K562 (cell line): ENCODE data around the gene SOSTDC1. TPM values are rescaled to one million over a fixed set of nuclear protein-coding genes. Genes with fewer than 3 reads are reported as not detected.

Experiments
- ATAC-seq: fragments of 200-7000 bp; cut with Tn5 transposase; 3 replicates; pipeline ENCODE4 v1.9.1; 2020; ENCODE audit warnings: moderate library complexity
- BruUV-seq: library from RNA; stranded (reverse); fragments of 400-500 nt; replicated peaks from 2 replicates; lab custom pipeline; 2021; lab: Mats Ljungman, UMichigan
- CTCF ChIA-PET: fragments of 300-600 bp; formaldehyde crosslinking; extraction: SDS; loops from one replicate; lab custom pipeline; 2021; ENCODE audit warnings: low intra/inter-chr PET ratio; lab: Yijun Ruan, JAX
- POLR2A ChIA-PET: fragments of 300-600, 350-650 bp; sonication (Branson Sonifier 250); formaldehyde crosslinking; extraction: SDS; loops from one replicate; lab custom pipeline; 2021; ENCODE audit warnings: antibody characterized with exemption, inconsistent platforms; lab: Yijun Ruan, JAX
- DNase-seq, 4 experiments: peaks; one replicate each; pipeline versions ENCODE4 v3.0.0 to v3.0.0-alpha.2; 2011 to 2018; ENCODE audit warnings: low spot score in 3 of 4, mixed read lengths in 3 of 4; ENCODE audit errors: extremely low read depth in 1 of 4
- FAIRE-seq: peaks from 2 replicates; lab custom pipeline; 2011; peaks lifted over from hg19 to GRCh38; lab: Jason Lieb, UNC
- H2AFZ ChIP-seq: 2 replicates; pipeline ENCODE4 v1.6.0; 2011; ENCODE audit warnings: low read depth, low read length, control low read depth, inconsistent platforms
- H3K27ac ChIP-seq: fragments of 200-600 bp; 3 replicates; pipeline ENCODE4 v1.8.0; 2011; ENCODE audit warnings: low read depth, mild to moderate bottlenecking, control low read depth, inconsistent platforms, low read length, moderate library complexity, mixed read lengths; ENCODE audit errors: extremely low read depth
- H3K27me3 ChIP-seq, 2 experiments: fragments of 300-600 bp in 1 of 2; 2 replicates in 1 of 2; 3 replicates in 1 of 2; pipeline versions ENCODE4 v1.6.0 to v1.8.0; 2011; ENCODE audit warnings: inconsistent platforms in 2 of 2, low read length in 2 of 2, mild to moderate bottlenecking in 1 of 2, mixed read lengths in 1 of 2, moderate library complexity in 1 of 2; ENCODE audit not compliant: control insufficient read depth in 2 of 2, insufficient read depth in 2 of 2
- H3K36me3 ChIP-seq: fragments of 300-600 bp; 3 replicates; pipeline ENCODE4 v1.8.0; 2011; ENCODE audit warnings: mild to moderate bottlenecking, low read length, inconsistent platforms; ENCODE audit not compliant: control insufficient read depth, insufficient read depth
- H3K4me1 ChIP-seq, 2 experiments: fragments of 200-600 bp in 1 of 2; replicated peaks in 1 of 2; 2 replicates in 1 of 2; 3 replicates in 1 of 2; pipeline versions ENCODE4 v1.5.1 to v1.8.0; 2011; ENCODE audit warnings: inconsistent platforms in 2 of 2, low read length in 2 of 2, mild to moderate bottlenecking in 1 of 2, mixed read lengths in 1 of 2, moderate library complexity in 1 of 2; ENCODE audit not compliant: control insufficient read depth in 2 of 2, insufficient read depth in 2 of 2
- H3K4me2 ChIP-seq: 2 replicates; pipeline ENCODE4 v1.6.1; 2011; ENCODE audit warnings: low read length, control low read depth, inconsistent platforms, mixed read lengths; ENCODE audit not compliant: insufficient read depth
- H3K4me3 ChIP-seq: fragments of 200-600 bp; sonication (generic), shearing (Covaris generic); 2 replicates; pipeline ENCODE4 v1.5.1; 2016; ENCODE audit warnings: control low read depth, inconsistent platforms
- H3K79me2 ChIP-seq: fragments of 200-600 bp; 3 replicates; pipeline ENCODE4 v1.8.0; 2011; ENCODE audit warnings: low read length, inconsistent platforms; ENCODE audit not compliant: control insufficient read depth, insufficient read depth
- H3K9ac ChIP-seq, 2 experiments: 2 replicates each; pipeline versions ENCODE4 v1.6.0 to v1.6.1; 2011; ENCODE audit warnings: low read depth in 2 of 2, low read length in 2 of 2, control low read depth in 1 of 2, inconsistent platforms in 1 of 2, mild to moderate bottlenecking in 1 of 2, mixed read lengths in 1 of 2; ENCODE audit not compliant: insufficient read depth in 1 of 2
- H3K9me1 ChIP-seq: one replicate; pipeline ENCODE4 v1.6.0; 2011; ENCODE audit warnings: inconsistent platforms, mild to moderate bottlenecking, low read length, moderate library complexity; ENCODE audit not compliant: control insufficient read depth, insufficient read depth
- H3K9me3 ChIP-seq: replicated peaks from 2 replicates; pipeline ENCODE4 v1.5.1; 2011; ENCODE audit warnings: low read depth, low read length, inconsistent platforms; ENCODE audit not compliant: control insufficient read depth, insufficient read depth
- H4K20me1 ChIP-seq: replicated peaks from 2 replicates; pipeline ENCODE4 v1.6.1; 2011; ENCODE audit warnings: low read length, inconsistent platforms, mixed read lengths; ENCODE audit not compliant: control insufficient read depth, insufficient read depth
- ARID3B ChIP-seq: fragments of 250-450 bp; sonication (Bioruptor Pico); IDR thresholded peaks from 2 replicates; pipeline ENCODE4 v1.4.0; 2020; ENCODE audit warnings: borderline replicate concordance
- CAMTA2 ChIP-seq: fragments of 250-450 bp; sonication (Bioruptor Pico); conservative IDR thresholded peaks from 2 replicates; pipeline ENCODE4 v1.5.1; 2022
- E2F8 ChIP-seq: fragments of 450-650 bp; IDR thresholded peaks from 2 replicates; pipeline ENCODE4 v1.7.1; 2018; ENCODE audit warnings: mild to moderate bottlenecking, low read depth; ENCODE audit not compliant: partially characterized antibody
- KLF10 ChIP-seq: fragments of 250-450 bp; sonication (Bioruptor Pico); IDR thresholded peaks from 2 replicates; pipeline ENCODE4 v1.6.1; 2021; ENCODE audit warnings: matching md5 sums
- MECOM ChIP-seq: fragments of 250-450 bp; sonication (Bioruptor Pico); IDR thresholded peaks from 2 replicates; pipeline ENCODE4 v1.8.0; 2022; ENCODE audit warnings: inconsistent platforms
- NFRKB ChIP-seq: fragments of 450-650 bp; IDR thresholded peaks from 2 replicates; pipeline ENCODE4 v1.6.1; 2016; ENCODE audit warnings: low read depth
- SUPT5H ChIP-seq: fragments of 450-650 bp; IDR thresholded peaks from 2 replicates; pipeline ENCODE4 v1.6.1; 2016
- ZBTB17 ChIP-seq: fragments of 450-650 bp; formaldehyde crosslinking; IDR thresholded peaks from 2 replicates; pipeline ENCODE4 v1.4.0; 2020; ENCODE audit warnings: mild to moderate bottlenecking
- ZNF398 ChIP-seq: fragments of 250-450 bp; sonication (Bioruptor Pico); IDR thresholded peaks from 2 replicates; pipeline ENCODE4 v1.8.0; 2021; ENCODE audit warnings: moderate library complexity, mild to moderate bottlenecking, inconsistent platforms
- ZNF57 ChIP-seq: fragments of 450-650 bp; formaldehyde crosslinking; IDR thresholded peaks from 2 replicates; pipeline ENCODE4 v1.4.0; 2020; ENCODE audit warnings: mild to moderate bottlenecking, moderate library complexity
- ZNF584 ChIP-seq: fragments of 200-800 bp; sonication (Bioruptor generic); IDR thresholded peaks from 2 replicates; pipeline ENCODE4 v1.6.1; 2016; ENCODE audit warnings: low read depth, mild to moderate bottlenecking, missing genetic modification characterization, missing compliant biosample characterization
- WGBS: fragments of 100-300 bp; shearing (Covaris generic); methylation state at CpG from one replicate; pipeline ENCODE4 v1.1.6; 2016; ENCODE audit warnings: low coverage, mixed read lengths; ENCODE audit not compliant: insufficient coverage; ENCODE audit errors: missing lambda C conversion rate; 5-methylcytosine and 5-hydroxymethylcytosine counted together
- in situ Hi-C: fragments of 300-500 bp; cut with MboI; formaldehyde crosslinking; loops from 4 replicates; pipeline ENCODE4 v1.15.0; 2018; ENCODE audit warnings: inconsistent platforms, mixed read lengths
- intact Hi-C: fragments of 100-400 bp; cut with micrococcal nuclease; formaldehyde crosslinking; loops from 2 replicates; pipeline ENCODE4 v1.14.2; 2022
- polyA plus RNA-seq, 8 experiments: library from polyadenylated mRNA; depleted of rRNA in 4 of 8; stranded (reverse) in 5 of 8; unstranded in 3 of 8; fragments of >200 nt; fragmentation: Nextera tagmentation in 2 of 8; fragmentation: Illumina TruSeq in 1 of 8; extraction: Ambion mirVana in 2 of 8; extraction: Trizol in 1 of 8; gene quantifications; 2 replicates each; pipeline versions ENCODE4 v1.2.1 to v1.2.3, GENCODE V29; 2011 to 2014; ENCODE audit warnings: inconsistent platforms in 1 of 8, missing spikeins in 1 of 8
- total RNA-seq, 7 experiments: library from RNA; depleted of rRNA in 6 of 7; stranded (reverse); fragments of >200 nt in 6 of 7; fragmentation: Illumina TruSeq in 2 of 7; extraction: Trizol in 2 of 7; gene quantifications; 2 replicates each; pipeline versions ENCODE4 v1.2.1 to v1.2.3, GENCODE V29; 2011 to 2021; ENCODE audit warnings: low replicate concordance in 1 of 7

SOSTDC1 gene
- total and polyA plus RNA-seq, 9 of the 15 experiments (the other 6 are each of a cell fraction or from before 2014, with no cell fraction given): 8.3 to 48.6 (median 15.9) TPM

- H3K4me3 ChIP-seq: peak overlapping the region; percentile 66
- H3K36me3 ChIP-seq: no peaks in the 10 kb centered on the region; the same call in 2 of the 3 replicates
- H3K4me2 ChIP-seq: peak overlapping the region; percentile 95
- DNase-seq: no peak
- H3K9me1 ChIP-seq: no peaks in the 10 kb centered on the region
- no peak for ATAC-seq
- no peak overlapping the region for H2AFZ ChIP-seq
- FAIRE-seq: no peak
- CTCF ChIA-PET: no interaction called here
- intact Hi-C loops (no loop called here), in situ Hi-C loops (loop anchor here (5.0 kb wide), 1 partner anchor 152 kb away; no protein-coding TSS in a partner anchor)
- WGBS: 53% methylated on average over 1 of the region's 1 CpG
- H3K27ac ChIP-seq: peak overlapping the region; percentile 97
- peaks cover 23 to 53% of the 10 kb centered on the region in 2 experiments for H3K4me1 ChIP-seq
- no TSS peak for BruUV-seq
- H3K27me3 ChIP-seq: no peaks in the 10 kb centered on the region
- H3K9ac ChIP-seq: peak overlapping the region; percentile 41 to 89; a peak in 3 of 4 replicates
- no peaks in the 10 kb centered on the region; the same call in 1 of the 2 replicates for H3K9me3 ChIP-seq
- POLR2A ChIA-PET: interaction anchor here (0.6 to 3.3 kb wide), 6 partner anchors 13 to 213 kb away, joined by 3 to 24 read pairs (median 4); partner anchors contain the start of gene SOSTDC1
- H4K20me1 ChIP-seq: no peaks in the 10 kb centered on the region
- H3K79me2 ChIP-seq: peaks cover 80% of the 10 kb centered on the region
- TF ChIP-seq NFRKB (no peak), ARID3B (CRISPR knock-in tag) (peak; percentile 25; the same call in 1 of the 2 replicates), ZNF584 (CRISPR knock-in tag) (peak; percentile 48; the same call in 1 of the 2 replicates), SUPT5H (no peak), KLF10 (0 out of 2 replicates have a peak, but pooled peaks have one; percentile 28), ZNF398 (CRISPR knock-in tag) (peak; percentile 57; the same call in 1 of the 2 replicates), E2F8 (no peak), ZBTB17 (CRISPR knock-in tag) (peak; percentile 82), CAMTA2 (CRISPR knock-in tag) (0 out of 2 replicates have a peak, but pooled peaks have one; percentile 52), ZNF57 (0 out of 2 replicates have a peak, but pooled peaks have one; percentile 45), MECOM (CRISPR knock-in tag) (peak; percentile 89)
Measured at GRCh38 chr7:16419126-16419525, 46.4 kb downstream of the SOSTDC1 start.
